Endodermal cell (in vitro differentiated cells): ENCODE measurements around the gene CYP26A1. TPM values are rescaled to one million over a fixed set of nuclear protein-coding genes. Genes with fewer than 3 reads are reported as not detected.

ENCODE experiments used
- DNase-seq: peaks from one replicate; pipeline ENCODE4 v3.0.0-alpha.2; 2017
- H3K27ac ChIP-seq: 2 replicates; pipeline ENCODE4 v1.5.1; 2013; ENCODE audit warnings: mild to moderate bottlenecking, low read depth, low read length, moderate library complexity
- H3K27me3 ChIP-seq: 2 replicates; pipeline ENCODE4 v1.6.1; 2013; ENCODE audit warnings: mild to moderate bottlenecking, low read length, moderate library complexity; ENCODE audit not compliant: insufficient read depth, control insufficient read depth, poor library complexity, severe bottlenecking
- H3K36me3 ChIP-seq: 2 replicates; pipeline ENCODE4 v1.7.0; 2013; ENCODE audit warnings: mild to moderate bottlenecking, low read length, moderate library complexity; ENCODE audit not compliant: control insufficient read depth, insufficient read depth
- H3K4me1 ChIP-seq: one replicate; pipeline ENCODE4 v1.7.0; 2013; ENCODE audit warnings: low read length; ENCODE audit not compliant: control insufficient read depth, insufficient read depth
- H3K4me3 ChIP-seq: 2 replicates; pipeline ENCODE4 v1.5.1; 2013; ENCODE audit warnings: mild to moderate bottlenecking, low read length, moderate library complexity
- H3K9ac ChIP-seq: 2 replicates; pipeline ENCODE4 v1.6.1; 2013; ENCODE audit warnings: mild to moderate bottlenecking, low read length, moderate library complexity; ENCODE audit not compliant: poor library complexity, severe bottlenecking; ENCODE audit errors: extremely low read depth
- H3K9me3 ChIP-seq: 2 replicates; pipeline ENCODE4 v1.6.1; 2013; ENCODE audit warnings: mild to moderate bottlenecking, low read length, moderate library complexity; ENCODE audit not compliant: control insufficient read depth
- H3K27ac Mint-ChIP-seq: 2 replicates; pipeline ENCODE4 v1.8.0; 2020; ENCODE audit warnings: mixed read lengths
- H3K27me3 Mint-ChIP-seq: 2 replicates; pipeline ENCODE4 v1.8.0; 2021; ENCODE audit warnings: mild to moderate bottlenecking, mixed read lengths; ENCODE audit not compliant: insufficient read depth
- H3K36me3 Mint-ChIP-seq: 2 replicates; pipeline ENCODE4 v1.8.0; 2020; ENCODE audit warnings: low read depth, mixed read lengths
- H3K4me1 Mint-ChIP-seq: 2 replicates; pipeline ENCODE4 v1.8.0; 2020; ENCODE audit warnings: mixed read lengths
- H3K4me3 Mint-ChIP-seq: 2 replicates; pipeline ENCODE4 v1.8.0; 2020; ENCODE audit warnings: mild to moderate bottlenecking, moderate library complexity, mixed read lengths
- H3K9me3 Mint-ChIP-seq: 2 replicates; pipeline ENCODE4 v1.8.0; 2020; ENCODE audit warnings: mild to moderate bottlenecking, mixed read lengths
- CTCF ChIP-seq: fragments of 200-600 bp; sonication (generic); conservative IDR thresholded peaks from 2 replicates; pipeline ENCODE4 v1.5.0; 2021; ENCODE audit warnings: antibody characterized with exemption, mild to moderate bottlenecking
- WGBS, 2 experiments: methylation state at CpG; one replicate each; pipeline versions ENCODE4 v1.1.5 to v1.1.7; 2013; ENCODE audit warnings: missing lambda C conversion rate in 2 of 2, mixed read lengths in 1 of 2; ENCODE audit not compliant: insufficient coverage in 1 of 2, insufficient read length in 1 of 2; 5-methylcytosine and 5-hydroxymethylcytosine counted together
- total RNA-seq, 2 donors: library from RNA; stranded (reverse); fragmentation: NEBNext Ultra II Directional in 1 of 2; extraction: Animal tissue kit (Norgen Biotek cat#: 25700) in 1 of 2; gene quantifications; 2 replicates in 1 of 2; 3 replicates in 1 of 2; pipeline ENCODE4 v1.2.1, GENCODE V29; 2021

The CYP26A1 gene
- total RNA-seq, 2 donors from 2014 or later = 800 to 857 TPM

GRCh38 chr10:93028883-93029282 is 44.8 kb upstream of the CYP26A1 start:
- H3K9ac ChIP-seq = no peak overlapping the region
- TF ChIP-seq CTCF = no peak
- no peak overlapping the region for H3K4me3 ChIP-seq
- no peak overlapping the region for H3K27ac Mint-ChIP-seq
- peaks cover 17% of the 10 kb centered on the region for H3K36me3 Mint-ChIP-seq
- H3K27me3 ChIP-seq = no peaks in the 10 kb centered on the region
- WGBS, 2 experiments = 94% methylated on average over 1 of the region's 2 CpGs; no CpG with 5 or more reads in 1 of the 2 experiments
- H3K9me3 ChIP-seq = peaks cover 14% of the 10 kb centered on the region
- DNase-seq = no peak
- no peak overlapping the region for H3K4me3 Mint-ChIP-seq
- H3K27me3 Mint-ChIP-seq = no peaks in the 10 kb centered on the region
- H3K9me3 Mint-ChIP-seq = peaks cover 8% of the 10 kb centered on the region
- peaks cover 24% of the 10 kb centered on the region for H3K4me1 Mint-ChIP-seq
- H3K36me3 ChIP-seq = peaks cover 9% of the 10 kb centered on the region
- H3K27ac ChIP-seq = no peak overlapping the region
- no peaks in the 10 kb centered on the region for H3K4me1 ChIP-seq

GRCh38 chr10:93030409-93030808 is 43.3 kb upstream of the CYP26A1 start:
- H3K27ac Mint-ChIP-seq = peak overlapping the region; percentile 69
- H3K4me1 Mint-ChIP-seq = peaks cover 34% of the 10 kb centered on the region
- Histone ChIP-seq H3K36me3 (peaks cover 9% of the 10 kb centered on the region), H3K9ac (no peak overlapping the region), H3K27ac (no peak overlapping the region), H3K27me3 (no peaks in the 10 kb centered on the region), H3K9me3 (peaks cover 14% of the 10 kb centered on the region), H3K4me3 (no peak overlapping the region), H3K4me1 (peaks cover 5% of the 10 kb centered on the region)
- DNase-seq = no peak
- TF ChIP-seq CTCF = no peak
- no peak overlapping the region for H3K4me3 Mint-ChIP-seq
- H3K27me3 Mint-ChIP-seq = no peaks in the 10 kb centered on the region
- peaks cover 8% of the 10 kb centered on the region for H3K9me3 Mint-ChIP-seq
- peaks cover 17% of the 10 kb centered on the region for H3K36me3 Mint-ChIP-seq

GRCh38 chr10:93032105-93032808 is 41.4 kb upstream of the CYP26A1 start:
- H3K36me3 ChIP-seq = peaks cover 9% of the 10 kb centered on the region
- H3K27ac ChIP-seq = no peak overlapping the region
- no peak for TF ChIP-seq CTCF
- H3K9me3 ChIP-seq = peaks cover 12% of the 10 kb centered on the region
- WGBS, 2 experiments = 95 to 100% methylated on average over 4 to 5 of the region's 5 CpGs
- DNase-seq = no peak
- H3K27me3 ChIP-seq = no peaks in the 10 kb centered on the region
- Mint-ChIP-seq H3K36me3 (peaks cover 10% of the 10 kb centered on the region), H3K4me1 (peaks cover 27% of the 10 kb centered on the region), H3K9me3 (peaks cover 8% of the 10 kb centered on the region), H3K27ac (peak overlapping the region; percentile 6), H3K27me3 (no peaks in the 10 kb centered on the region), H3K4me3 (no peak overlapping the region)
- no peak overlapping the region for H3K4me3 ChIP-seq
- no peak overlapping the region for H3K9ac ChIP-seq
- H3K4me1 ChIP-seq = peaks cover 5% of the 10 kb centered on the region
